ENCODE results near the gene NELFB.

DNA sequence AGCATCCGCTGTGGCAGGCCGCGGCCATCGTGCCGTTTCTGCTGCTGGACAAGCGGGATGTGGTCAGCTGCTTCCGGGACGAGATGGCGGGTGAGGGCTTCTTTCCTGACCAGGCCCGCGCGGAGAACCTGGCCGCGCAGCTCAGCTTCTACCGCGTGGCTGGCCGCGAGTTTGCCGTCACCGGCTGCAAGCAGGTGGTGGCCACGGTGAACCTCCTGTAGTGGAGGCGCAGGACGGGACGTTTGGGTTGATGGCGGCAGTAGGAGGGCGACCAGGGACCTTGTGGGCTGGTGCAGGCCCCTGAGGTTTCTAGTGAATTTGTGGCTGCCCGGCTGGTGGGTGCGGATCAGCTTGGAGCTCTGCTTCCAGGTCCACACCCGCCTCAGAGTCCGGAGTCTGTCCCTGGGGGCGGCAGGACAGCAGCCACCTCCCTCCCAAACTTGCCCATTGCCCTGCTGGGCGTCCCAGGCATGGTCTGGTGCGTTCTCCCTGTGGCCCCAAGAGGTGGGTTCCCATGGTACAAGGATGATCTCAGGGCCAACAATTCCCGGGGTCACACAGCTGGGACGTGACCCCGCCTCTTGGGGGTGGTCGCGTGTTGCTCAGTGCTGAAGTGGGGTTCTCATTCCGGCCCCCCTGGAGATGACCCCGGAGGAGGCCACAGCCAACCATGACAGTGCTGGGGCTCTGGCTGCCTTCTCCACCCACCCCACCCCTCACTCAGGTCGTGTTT lies 24.8 kb downstream of the NELFB start:
- TF ChIP-seq, protein P1, sequence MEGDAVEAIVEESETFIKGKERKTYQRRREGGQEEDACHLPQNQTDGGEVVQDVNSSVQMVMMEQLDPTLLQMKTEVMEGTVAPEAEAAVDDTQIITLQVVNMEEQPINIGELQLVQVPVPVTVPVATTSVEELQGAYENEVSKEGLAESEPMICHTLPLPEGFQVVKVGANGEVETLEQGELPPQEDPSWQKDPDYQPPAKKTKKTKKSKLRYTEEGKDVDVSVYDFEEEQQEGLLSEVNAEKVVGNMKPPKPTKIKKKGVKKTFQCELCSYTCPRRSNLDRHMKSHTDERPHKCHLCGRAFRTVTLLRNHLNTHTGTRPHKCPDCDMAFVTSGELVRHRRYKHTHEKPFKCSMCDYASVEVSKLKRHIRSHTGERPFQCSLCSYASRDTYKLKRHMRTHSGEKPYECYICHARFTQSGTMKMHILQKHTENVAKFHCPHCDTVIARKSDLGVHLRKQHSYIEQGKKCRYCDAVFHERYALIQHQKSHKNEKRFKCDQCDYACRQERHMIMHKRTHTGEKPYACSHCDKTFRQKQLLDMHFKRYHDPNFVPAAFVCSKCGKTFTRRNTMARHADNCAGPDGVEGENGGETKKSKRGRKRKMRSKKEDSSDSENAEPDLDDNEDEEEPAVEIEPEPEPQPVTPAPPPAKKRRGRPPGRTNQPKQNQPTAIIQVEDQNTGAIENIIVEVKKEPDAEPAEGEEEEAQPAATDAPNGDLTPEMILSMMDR (IDR thresholded peaks at IDR 0.05): no peak
- TF ChIP-seq POLR2A (IDR thresholded peaks at IDR 0.05): no peak

Measured in thyroid gland (tissue), 4 donors.